ACC112 (cell line): Measurements from ENCODE around the gene ITGAE.

Experiments
- H2AFZ ChIP-seq: fragments of 200-600 bp; sonication (generic); one replicate; pipeline ENCODE4 v1.6.0; 2017; ENCODE audit warnings: antibody characterized with exemption, low read length; ENCODE audit not compliant: unreplicated experiment
- H3K27ac ChIP-seq: fragments of 200-600 bp; sonication (generic); 2 replicates; pipeline ENCODE4 v1.5.1; 2014; ENCODE audit warnings: low read depth, mild to moderate bottlenecking, antibody characterized with exemption, low read length, moderate library complexity
- H3K27me3 ChIP-seq: fragments of 200-600 bp; sonication (generic); 2 replicates; pipeline ENCODE4 v1.6.1; 2014; ENCODE audit warnings: mild to moderate bottlenecking, antibody characterized with exemption, low read length, moderate library complexity, mixed read lengths; ENCODE audit not compliant: insufficient read depth
- H3K36me3 ChIP-seq: fragments of 200-600 bp; sonication (generic); 2 replicates; pipeline ENCODE4 v1.6.1; 2016; ENCODE audit warnings: mild to moderate bottlenecking, antibody characterized with exemption, low read length, moderate library complexity, mixed read lengths; ENCODE audit not compliant: insufficient read depth
- H3K4me1 ChIP-seq: fragments of 200-600 bp; sonication (generic); one replicate; pipeline ENCODE4 v1.6.1; 2016; ENCODE audit warnings: low read length, mixed read lengths; ENCODE audit not compliant: insufficient read depth, unreplicated experiment, control insufficient read depth
- H3K4me3 ChIP-seq: fragments of 200-600 bp; sonication (generic); 2 replicates; pipeline ENCODE4 v1.5.1; 2014; ENCODE audit warnings: mild to moderate bottlenecking, low read depth, low read length
- H3K79me2 ChIP-seq: fragments of 200-600 bp; sonication (generic); one replicate; pipeline ENCODE4 v1.6.0; 2016; ENCODE audit warnings: low read length; ENCODE audit not compliant: control insufficient read depth, unreplicated experiment, insufficient read depth

The ITGAE gene

DNA sequence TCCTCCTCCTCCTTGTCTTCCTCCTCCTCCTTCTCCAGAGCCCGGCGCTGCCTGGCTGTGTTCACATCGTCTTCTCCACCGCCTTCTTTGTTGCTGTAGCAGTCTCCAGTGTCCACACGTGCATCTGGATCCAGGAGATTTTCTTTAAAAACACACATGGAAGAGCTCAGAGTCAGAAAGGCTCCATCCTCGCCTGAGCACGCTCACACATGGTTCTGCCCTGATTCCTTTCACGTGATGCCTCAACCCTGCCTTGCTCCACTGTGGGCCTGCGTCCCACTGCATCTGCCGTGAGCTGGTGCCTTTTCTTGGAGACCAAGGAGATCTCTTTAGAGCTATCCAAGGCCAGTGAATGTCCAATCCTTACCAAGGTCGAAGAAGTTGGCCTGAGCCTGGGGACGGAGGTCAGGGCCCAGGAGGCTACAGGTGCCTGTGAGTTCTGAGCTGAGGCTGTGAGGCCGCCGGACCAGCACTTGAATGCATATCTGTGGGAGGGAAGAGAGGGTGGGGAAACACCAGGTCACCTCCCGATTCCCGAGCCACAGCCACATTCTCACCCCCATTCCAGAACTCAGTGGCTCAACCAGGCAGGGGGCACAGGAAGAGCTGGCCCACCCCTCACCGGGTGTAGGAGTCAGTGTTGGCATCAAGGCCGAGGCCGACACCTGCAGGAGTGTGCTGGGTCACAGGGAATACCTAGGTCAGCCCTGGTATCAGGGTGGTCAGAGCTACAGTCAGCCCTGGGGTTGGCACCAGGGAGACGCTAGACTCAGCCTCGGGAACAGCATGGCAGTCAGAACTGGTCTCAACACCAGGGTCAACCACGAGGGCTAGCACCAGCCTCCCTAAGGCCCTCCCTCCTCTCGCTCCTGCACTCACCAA is 39.7 kb downstream of the ITGAE start:
- no peak overlapping the region for H3K27ac ChIP-seq
- no peaks in the 10 kb centered on the region for H3K79me2 ChIP-seq
- no peak overlapping the region for H2AFZ ChIP-seq
- no peaks in the 10 kb centered on the region for H3K36me3 ChIP-seq
- no peaks in the 10 kb centered on the region for H3K27me3 ChIP-seq
- H3K4me3 ChIP-seq, result no peak overlapping the region
- no peaks in the 10 kb centered on the region for H3K4me1 ChIP-seq

DNA sequence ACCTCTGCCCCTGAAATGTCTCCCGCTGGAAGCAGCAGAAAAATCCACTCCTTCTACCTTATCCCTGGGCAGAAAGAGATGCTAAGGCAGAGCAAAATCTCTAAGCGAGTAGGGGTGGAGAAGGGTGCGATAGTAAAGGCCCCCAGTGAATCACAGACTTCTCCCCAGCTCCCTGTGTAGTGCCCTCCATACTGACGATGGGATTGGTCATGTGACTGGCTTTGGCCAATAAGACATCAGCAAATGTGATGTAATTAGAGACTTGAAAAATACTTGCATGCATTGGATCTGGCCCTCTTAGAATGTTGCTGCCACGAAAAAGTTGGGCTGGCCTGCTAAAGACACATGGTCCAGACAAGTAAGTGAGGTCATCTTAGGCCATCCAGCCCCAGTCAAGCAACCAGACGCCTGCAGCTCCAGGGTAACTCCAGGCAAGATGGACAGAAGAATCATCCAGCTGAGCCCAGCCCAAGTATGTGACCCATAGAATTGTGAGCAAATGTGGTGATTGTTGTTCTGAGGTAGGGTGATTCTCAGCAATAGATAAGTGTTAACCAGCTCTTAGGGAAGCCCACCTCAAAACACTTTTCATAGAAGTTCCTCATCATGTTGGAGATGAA is 41.3 kb downstream of the ITGAE start:
- no peak overlapping the region for H3K27ac ChIP-seq

DNA sequence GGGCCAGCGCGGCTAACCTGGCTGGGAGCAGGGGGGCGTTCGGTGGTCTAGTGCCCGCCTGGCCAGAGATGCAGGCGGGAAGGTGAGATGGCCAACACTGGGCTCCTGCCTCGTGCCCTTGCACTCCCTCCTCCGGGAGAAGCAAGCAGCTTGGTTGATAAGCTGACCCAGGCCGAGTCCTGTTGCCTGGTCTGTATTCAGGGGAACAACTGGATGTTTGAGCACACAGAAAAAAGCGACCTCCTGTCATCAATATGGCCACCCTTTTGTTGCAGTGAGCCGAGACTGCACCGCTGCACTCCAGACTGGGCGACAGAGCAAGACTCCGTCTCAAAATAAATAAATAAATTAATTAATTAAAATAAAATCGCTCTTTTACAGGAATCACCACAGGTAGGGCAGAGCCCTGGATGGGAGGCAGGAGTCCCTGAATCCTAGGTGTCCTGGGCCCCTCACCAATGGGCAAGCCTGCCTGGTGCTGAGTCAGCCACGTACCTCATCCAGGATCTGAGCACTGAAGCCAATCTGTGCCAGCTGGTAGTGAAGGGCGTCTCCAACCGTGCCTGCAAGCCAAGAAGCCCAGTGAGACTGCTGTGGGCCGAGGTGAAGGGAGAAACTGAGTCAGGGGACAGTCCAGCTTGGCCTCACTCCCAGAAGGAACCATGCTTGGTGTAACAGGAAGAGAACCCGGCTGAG is 45.5 kb downstream of the ITGAE start:
- Histone ChIP-seq H3K36me3 (no peaks in the 10 kb centered on the region), H3K4me1 (no peaks in the 10 kb centered on the region), H2AFZ (no peak overlapping the region), H3K79me2 (no peaks in the 10 kb centered on the region), H3K4me3 (no peak overlapping the region), H3K27me3 (peaks cover 3% of the 10 kb centered on the region; the same call in 1 of the 2 replicates), H3K27ac (no peak overlapping the region)

More for the DNA sequence above, 41.3 kb downstream of the ITGAE start:
- no peak overlapping the region for H2AFZ ChIP-seq
- no peaks in the 10 kb centered on the region for H3K79me2 ChIP-seq
- H3K4me3 ChIP-seq, result no peak overlapping the region
- no peaks in the 10 kb centered on the region for H3K4me1 ChIP-seq
- H3K36me3 ChIP-seq, result no peaks in the 10 kb centered on the region
- no peaks in the 10 kb centered on the region for H3K27me3 ChIP-seq

DNA sequence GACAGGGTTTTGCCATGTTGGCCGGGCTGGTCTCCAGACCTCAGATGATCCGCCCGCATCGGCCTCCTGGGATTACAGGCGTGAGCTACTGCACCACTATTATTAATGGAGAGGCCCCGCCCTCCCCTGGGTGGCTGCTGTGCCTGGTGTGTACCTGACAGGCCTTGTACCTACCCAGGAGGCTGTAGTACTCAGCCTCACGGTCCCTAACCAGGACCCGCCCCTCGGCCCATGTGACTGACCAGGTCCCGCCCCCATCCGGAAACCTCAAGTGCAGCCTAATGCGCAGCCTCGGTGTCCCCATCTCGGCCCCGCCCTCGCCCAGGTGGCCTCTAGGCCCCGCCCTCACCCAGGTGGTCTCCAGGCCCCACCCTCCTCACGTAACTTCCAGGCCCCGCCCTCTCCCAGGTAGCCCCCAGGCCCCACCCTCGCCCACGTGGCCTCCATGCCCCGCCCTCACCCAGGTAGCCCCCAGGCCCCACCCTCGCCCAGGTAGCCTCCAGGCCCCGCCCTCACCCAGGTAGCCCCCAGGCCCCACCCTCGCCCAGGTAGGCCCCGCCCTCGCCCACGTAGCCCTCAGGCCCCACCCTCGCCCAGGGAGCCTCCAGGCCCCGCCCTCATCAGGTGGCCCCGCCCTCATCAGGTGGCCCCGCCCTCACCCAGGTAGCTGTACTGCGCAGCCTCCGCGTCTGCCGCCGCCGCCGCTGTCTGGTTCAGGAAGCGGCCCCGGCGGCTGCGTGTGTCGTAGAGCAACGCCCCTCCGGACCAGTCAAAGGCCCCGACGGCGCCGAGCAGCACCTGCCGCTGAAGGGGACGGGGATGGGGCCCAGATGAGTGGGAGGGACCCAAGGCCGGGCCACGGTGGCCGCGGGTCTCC is 46.3 kb downstream of the ITGAE start:
- Histone ChIP-seq H2AFZ (no peak overlapping the region), H3K27ac (no peak overlapping the region), H3K4me3 (no peak overlapping the region)

DNA sequence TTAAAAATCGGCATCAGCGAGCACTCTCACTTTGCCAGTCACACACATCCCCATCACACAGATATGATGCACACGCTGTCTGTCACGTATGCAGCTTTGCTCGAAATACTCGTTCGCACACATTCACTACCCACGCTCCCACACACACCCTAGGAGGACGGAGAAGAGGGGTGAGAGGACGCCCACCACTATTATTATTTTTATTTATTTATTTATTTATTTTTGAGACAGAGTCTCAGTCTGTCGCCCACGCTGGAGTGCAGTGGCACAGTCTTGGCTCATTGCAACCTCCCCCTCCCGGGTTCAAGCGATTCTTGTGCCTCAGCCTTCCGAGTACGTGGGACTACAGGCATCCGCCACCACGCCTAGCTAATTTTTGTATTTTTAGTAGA is 46.9 kb downstream of the ITGAE start:
- H3K79me2 ChIP-seq, result no peaks in the 10 kb centered on the region
- H3K4me1 ChIP-seq, result no peaks in the 10 kb centered on the region
- H2AFZ ChIP-seq, result no peak overlapping the region
- H3K27ac ChIP-seq, result no peak overlapping the region
- H3K36me3 ChIP-seq, result no peaks in the 10 kb centered on the region
- H3K27me3 ChIP-seq, result peaks cover 6% of the 10 kb centered on the region; the same call in 1 of the 2 replicates
- H3K4me3 ChIP-seq, result no peak overlapping the region

More for the DNA sequence above, 46.3 kb downstream of the ITGAE start:
- H3K36me3 ChIP-seq, result no peaks in the 10 kb centered on the region
- no peaks in the 10 kb centered on the region for H3K4me1 ChIP-seq
- peaks cover 6% of the 10 kb centered on the region; the same call in 1 of the 2 replicates for H3K27me3 ChIP-seq
- H3K79me2 ChIP-seq, result no peaks in the 10 kb centered on the region

DNA sequence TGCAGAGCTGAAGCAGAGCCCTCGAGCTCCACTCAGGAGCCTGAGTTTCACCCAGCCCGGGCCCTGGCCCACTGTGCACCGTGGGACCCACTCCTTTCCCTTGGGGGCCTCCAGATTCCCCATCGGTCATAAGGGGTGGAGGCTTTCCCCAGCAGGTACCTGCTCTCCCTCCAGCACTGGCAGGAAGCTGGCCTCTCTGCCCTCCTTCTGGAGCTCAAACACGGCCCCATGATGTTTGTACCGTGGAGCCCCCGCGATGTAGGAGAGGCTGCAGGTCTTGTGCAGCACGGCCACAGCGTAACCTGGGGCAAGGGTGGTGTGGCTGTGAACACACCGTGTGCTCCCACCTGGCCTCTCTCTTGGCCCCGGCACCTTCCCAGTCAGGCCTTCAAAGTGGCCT is 47.4 kb downstream of the ITGAE start:
- Histone ChIP-seq H3K36me3 (no peaks in the 10 kb centered on the region), H3K4me1 (no peaks in the 10 kb centered on the region), H2AFZ (no peak overlapping the region), H3K4me3 (no peak overlapping the region), H3K27ac (no peak overlapping the region), H3K27me3 (peaks cover 6% of the 10 kb centered on the region; the same call in 1 of the 2 replicates), H3K79me2 (no peaks in the 10 kb centered on the region)

DNA sequence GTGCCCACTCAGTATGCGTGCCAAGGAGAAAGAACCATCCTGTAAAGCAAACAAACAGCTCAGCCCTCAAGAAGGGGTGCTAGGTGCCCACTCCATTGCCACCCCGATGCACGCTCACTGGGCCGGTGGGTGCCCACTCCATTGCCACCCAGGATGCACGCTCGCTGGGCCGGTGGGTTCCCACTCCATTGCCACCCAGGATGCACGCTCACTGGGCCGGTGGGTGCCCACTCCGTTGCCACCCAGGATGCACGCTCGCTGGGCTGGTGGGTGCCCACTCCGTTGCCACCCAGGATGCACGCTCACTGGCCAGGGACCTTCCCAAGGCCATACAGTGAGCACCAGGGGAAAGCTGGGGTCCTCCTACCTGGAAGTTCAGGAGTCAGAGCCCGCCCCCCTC is 49.2 kb downstream of the ITGAE start:
- no peak overlapping the region for H3K27ac ChIP-seq

DNA sequence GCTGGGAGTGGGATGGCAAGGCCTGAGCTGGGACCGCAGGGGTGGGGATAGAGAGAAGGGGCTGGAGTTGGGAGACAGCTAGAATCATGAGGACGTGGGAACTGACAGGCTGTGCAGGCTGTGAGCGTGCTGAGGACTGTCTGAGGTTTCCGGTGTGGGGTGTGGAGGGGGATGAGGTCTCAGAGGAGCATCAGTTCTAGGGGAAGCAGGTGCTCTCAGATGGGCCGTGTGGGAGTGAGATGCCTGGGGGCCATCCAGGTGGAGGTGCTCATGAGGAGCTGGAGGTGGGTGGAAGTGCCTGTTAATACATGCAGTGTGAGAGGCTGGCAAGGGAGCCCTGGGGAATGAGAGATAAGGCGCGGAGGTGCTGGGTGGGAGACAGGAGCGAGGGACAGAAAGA is 50.1 kb downstream of the ITGAE start:
- peaks cover 6% of the 10 kb centered on the region; the same call in 1 of the 2 replicates for H3K27me3 ChIP-seq

More for the DNA sequence above, 49.2 kb downstream of the ITGAE start:
- no peaks in the 10 kb centered on the region for H3K36me3 ChIP-seq
- peaks cover 6% of the 10 kb centered on the region; the same call in 1 of the 2 replicates for H3K27me3 ChIP-seq
- H3K4me1 ChIP-seq, result no peaks in the 10 kb centered on the region
- no peaks in the 10 kb centered on the region for H3K79me2 ChIP-seq
- H2AFZ ChIP-seq, result no peak overlapping the region
- no peak overlapping the region for H3K4me3 ChIP-seq

DNA sequence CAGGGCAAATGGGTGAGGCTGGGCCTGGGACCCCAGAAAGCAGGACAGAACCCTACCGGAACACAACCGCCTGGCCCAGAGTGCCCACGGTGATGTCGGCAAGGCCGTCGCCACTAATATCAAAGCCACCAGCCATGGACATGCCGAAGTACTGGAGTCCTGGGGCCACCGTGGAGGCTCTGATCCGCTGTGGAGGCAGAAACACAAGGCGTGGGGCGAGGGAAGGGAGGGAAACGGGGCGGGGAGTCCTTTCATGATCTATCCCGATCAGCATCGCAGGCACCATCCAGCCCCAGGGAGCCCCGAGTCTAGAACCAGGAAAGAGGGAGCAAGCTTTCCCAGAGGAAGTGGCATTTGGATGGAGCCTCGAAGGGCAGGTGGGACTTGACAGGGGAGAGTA is 50.7 kb downstream of the ITGAE start:
- no peaks in the 10 kb centered on the region for H3K4me1 ChIP-seq
- H3K4me3 ChIP-seq, result no peak overlapping the region
- no peak overlapping the region for H2AFZ ChIP-seq
- H3K79me2 ChIP-seq, result no peaks in the 10 kb centered on the region
- H3K27me3 ChIP-seq, result peaks cover 6% of the 10 kb centered on the region; the same call in 1 of the 2 replicates
- H3K36me3 ChIP-seq, result no peaks in the 10 kb centered on the region
- no peak overlapping the region for H3K27ac ChIP-seq

More for the DNA sequence above, 50.1 kb downstream of the ITGAE start:
- Histone ChIP-seq H3K4me1 (no peaks in the 10 kb centered on the region), H3K27ac (no peak overlapping the region), H3K79me2 (no peaks in the 10 kb centered on the region), H2AFZ (no peak overlapping the region), H3K36me3 (no peaks in the 10 kb centered on the region), H3K4me3 (no peak overlapping the region)

DNA sequence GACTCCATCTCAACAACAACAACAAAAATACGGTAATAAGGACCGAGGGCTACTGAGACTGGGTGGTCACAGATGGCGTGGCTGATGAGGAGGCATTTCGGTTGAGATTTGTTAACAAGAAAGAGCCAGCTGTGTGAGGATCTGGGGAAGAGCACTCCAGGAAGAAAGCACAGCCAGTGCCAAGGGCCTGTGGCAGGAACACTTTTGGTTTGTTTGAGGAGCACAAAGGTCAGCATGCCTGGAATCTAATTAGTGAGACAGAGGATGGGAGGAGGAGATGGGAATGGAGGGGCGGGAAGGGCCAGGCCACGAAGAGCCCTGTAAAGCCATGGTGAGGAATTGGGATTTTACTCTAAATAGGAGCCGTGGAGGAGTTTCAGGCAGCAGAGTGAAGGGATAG is 52.4 kb downstream of the ITGAE start:
- Histone ChIP-seq H3K36me3 (no peaks in the 10 kb centered on the region), H3K27ac (no peak overlapping the region), H3K79me2 (no peaks in the 10 kb centered on the region), H3K4me1 (no peaks in the 10 kb centered on the region), H2AFZ (no peak overlapping the region), H3K4me3 (no peak overlapping the region), H3K27me3 (peaks cover 6% of the 10 kb centered on the region; the same call in 1 of the 2 replicates)
